HG02870 (cell line): ENCODE data around the gene HYAL1.
"Not testable (repeated sequence)": the region's sequence is repeated elsewhere in the genome, so short reads cannot be mapped to it uniquely, and the experiment has no call there.

Experiments
- ATAC-seq: cut with Tn5 transposase; IDR thresholded peaks from one replicate; pipeline ENCODE4 v1.9.1; 2021; ENCODE audit warnings: mild to moderate bottlenecking, moderate library complexity; ENCODE audit not compliant: unreplicated experiment

HYAL1 gene

GRCh38 chr3:50263478-50264382 lies 39.6 kb downstream of the HYAL1 start:
- ATAC-seq: no peak

GRCh38 chr3:50262778-50263177 lies 40.6 kb downstream of the HYAL1 start:
- ATAC-seq: no peak

GRCh38 chr3:50262200-50262599 lies 41.2 kb downstream of the HYAL1 start:
- not testable (repeated sequence) for ATAC-seq

- ATAC-seq: no peak
Observed at GRCh38 chr3:50261505-50261904, 41.9 kb downstream of the HYAL1 start.

GRCh38 chr3:50260942-50261441 lies 42.4 kb downstream of the HYAL1 start:
- ATAC-seq: no peak

GRCh38 chr3:50260027-50260941 lies 43.1 kb downstream of the HYAL1 start:
- peak; percentile 66 for ATAC-seq

GRCh38 chr3:50259432-50260026 lies 43.8 kb downstream of the HYAL1 start:
- peak; percentile 9 for ATAC-seq

- ATAC-seq: no peak
Observed at GRCh38 chr3:50258979-50259378, 44.4 kb downstream of the HYAL1 start.

- ATAC-seq: no peak
Observed at GRCh38 chr3:50258029-50258680, 45.2 kb downstream of the HYAL1 start.

- no peak for ATAC-seq
Observed at GRCh38 chr3:50256978-50257890, 46.1 kb downstream of the HYAL1 start.

- ATAC-seq: no peak
Observed at GRCh38 chr3:50255251-50255615, 48.1 kb downstream of the HYAL1 start.

GRCh38 chr3:50254577-50255250 lies 48.7 kb downstream of the HYAL1 start:
- ATAC-seq: no peak

- ATAC-seq: no peak
Observed at GRCh38 chr3:50251220-50251619, 52.2 kb downstream of the HYAL1 start.

- ATAC-seq: no peak
Observed at GRCh38 chr3:50250514-50250913, 52.9 kb downstream of the HYAL1 start.
